ENCODE measurements around the gene RARB. TPM values are rescaled to one million over a fixed set of nuclear protein-coding genes. Genes with fewer than 3 reads are reported as not detected.

Gene RARB
- total RNA-seq, 1 donor from 2014 or later: 1.8 TPM

DNA sequence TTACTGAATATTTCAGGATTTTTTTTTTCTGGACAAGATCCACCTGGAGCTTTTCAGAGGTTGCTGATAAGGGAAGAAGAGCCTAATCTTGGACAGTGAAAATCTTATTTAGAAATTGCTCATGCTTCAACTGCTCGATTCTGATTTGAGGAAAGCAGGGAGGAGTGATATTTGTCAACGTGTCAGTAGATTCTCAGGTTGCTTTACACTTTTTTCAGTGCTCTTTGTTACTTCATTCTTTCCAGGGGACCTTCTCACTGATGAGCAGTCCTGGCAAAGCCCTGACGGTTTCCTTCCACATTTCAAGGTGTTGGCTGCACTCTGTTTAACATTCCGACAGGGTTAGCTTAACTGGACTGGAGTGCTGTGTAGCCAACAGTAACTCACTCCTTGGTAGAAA lies 24.1 kb upstream of the RARB start:
- Histone ChIP-seq H4K20me1 (ENCODE audit: low read depth) (no peaks in the 10 kb centered on the region), H3K9ac (no peak overlapping the region), H3K4me3 (no peak overlapping the region), H3K36me3 (no peaks in the 10 kb centered on the region), H3F3A (ENCODE audit: low read depth) (no peaks in the 10 kb centered on the region), H3K27me3 (no peaks in the 10 kb centered on the region), H3K9me3 (ENCODE audit: low read depth) (no peaks in the 10 kb centered on the region), H3K4me2 (no peak overlapping the region), H3K27ac (no peak overlapping the region), H2AFZ (replicated peaks) (peak overlapping the region; percentile 31), H3K4me1 (no peaks in the 10 kb centered on the region), H3K79me2 (ENCODE audit: low read depth) (no peaks in the 10 kb centered on the region)
- no peaks in the 10 kb centered on the region for H3K9me3 Mint-ChIP-seq
- no peak overlapping the region for H3K27ac Mint-ChIP-seq
- peaks cover 2% of the 10 kb centered on the region for H3K27me3 Mint-ChIP-seq (ENCODE audit: insufficient read depth, low read depth)
- H3K4me1 Mint-ChIP-seq: no peaks in the 10 kb centered on the region
- no peak for DNase-seq (ENCODE audit: low spot score)
- no peak overlapping the region for H3K4me3 Mint-ChIP-seq
- no peak for TF ChIP-seq EZH2phosphoT487 (IDR thresholded peaks at IDR 0.05)
- TF ChIP-seq EZH2 (IDR thresholded peaks at IDR 0.05): no peak
- TF ChIP-seq CTCF (IDR thresholded peaks at IDR 0.05): no peak
- H3K36me3 Mint-ChIP-seq: no peaks in the 10 kb centered on the region

DNA sequence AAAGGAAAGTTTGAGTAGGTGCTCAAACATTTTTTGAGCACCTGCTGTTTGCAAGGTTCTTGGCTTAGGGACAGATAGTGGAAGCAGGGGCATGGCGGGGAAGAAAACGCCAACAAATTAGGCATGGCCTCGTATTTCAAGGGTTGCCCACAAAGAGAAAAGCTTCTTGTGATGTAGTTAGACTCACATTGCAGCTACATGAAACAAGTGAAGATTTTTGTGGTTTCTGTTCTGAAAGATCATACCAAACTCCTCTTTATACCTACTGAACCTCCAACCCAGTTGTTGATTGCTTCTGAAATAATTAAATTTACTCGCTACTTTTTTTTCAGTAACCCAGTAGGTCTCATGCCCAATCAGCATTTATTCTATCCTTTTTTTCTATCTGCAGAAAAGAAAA lies 23.5 kb upstream of the RARB start:
- Mint-ChIP-seq H3K27me3 (ENCODE audit: insufficient read depth, low read depth) (peaks cover 2% of the 10 kb centered on the region), H3K9me3 (no peaks in the 10 kb centered on the region), H3K36me3 (no peaks in the 10 kb centered on the region), H3K27ac (no peak overlapping the region), H3K4me1 (no peaks in the 10 kb centered on the region), H3K4me3 (no peak overlapping the region)
- Histone ChIP-seq H4K20me1 (ENCODE audit: low read depth) (no peaks in the 10 kb centered on the region), H3K27ac (no peak overlapping the region), H3K36me3 (no peaks in the 10 kb centered on the region), H3K27me3 (no peaks in the 10 kb centered on the region), H3K9me3 (ENCODE audit: low read depth) (no peaks in the 10 kb centered on the region), H3K4me2 (no peak overlapping the region), H2AFZ (replicated peaks) (no peak overlapping the region), H3K4me1 (no peaks in the 10 kb centered on the region), H3K9ac (no peak overlapping the region), H3K79me2 (ENCODE audit: low read depth) (no peaks in the 10 kb centered on the region), H3K4me3 (no peak overlapping the region), H3F3A (ENCODE audit: low read depth) (no peaks in the 10 kb centered on the region)
- TF ChIP-seq CTCF (IDR thresholded peaks at IDR 0.05): no peak
- no peak for TF ChIP-seq EZH2 (IDR thresholded peaks at IDR 0.05)
- DNase-seq (ENCODE audit: low spot score): no peak

GRCh38 chr3:25405335-25405734 lies 22.7 kb upstream of the RARB start:
- Histone ChIP-seq H3F3A (ENCODE audit: low read depth) (no peaks in the 10 kb centered on the region), H3K4me2 (no peak overlapping the region), H4K20me1 (ENCODE audit: low read depth) (no peaks in the 10 kb centered on the region), H3K4me3 (no peak overlapping the region), H3K27me3 (no peaks in the 10 kb centered on the region), H3K79me2 (ENCODE audit: low read depth) (no peaks in the 10 kb centered on the region), H3K4me1 (no peaks in the 10 kb centered on the region), H3K27ac (no peak overlapping the region), H3K9me3 (ENCODE audit: low read depth) (no peaks in the 10 kb centered on the region), H3K9ac (no peak overlapping the region), H3K36me3 (no peaks in the 10 kb centered on the region), H2AFZ (replicated peaks) (no peak overlapping the region)
- Mint-ChIP-seq H3K27ac (no peak overlapping the region), H3K4me1 (no peaks in the 10 kb centered on the region), H3K4me3 (no peak overlapping the region), H3K36me3 (no peaks in the 10 kb centered on the region), H3K27me3 (ENCODE audit: insufficient read depth, low read depth) (peaks cover 2% of the 10 kb centered on the region), H3K9me3 (no peaks in the 10 kb centered on the region)
- no peak for TF ChIP-seq EZH2phosphoT487 (IDR thresholded peaks at IDR 0.05)
- no peak for TF ChIP-seq EZH2 (IDR thresholded peaks at IDR 0.05)
- no peak for TF ChIP-seq CTCF (IDR thresholded peaks at IDR 0.05)
- no peak for DNase-seq (ENCODE audit: low spot score)

DNA sequence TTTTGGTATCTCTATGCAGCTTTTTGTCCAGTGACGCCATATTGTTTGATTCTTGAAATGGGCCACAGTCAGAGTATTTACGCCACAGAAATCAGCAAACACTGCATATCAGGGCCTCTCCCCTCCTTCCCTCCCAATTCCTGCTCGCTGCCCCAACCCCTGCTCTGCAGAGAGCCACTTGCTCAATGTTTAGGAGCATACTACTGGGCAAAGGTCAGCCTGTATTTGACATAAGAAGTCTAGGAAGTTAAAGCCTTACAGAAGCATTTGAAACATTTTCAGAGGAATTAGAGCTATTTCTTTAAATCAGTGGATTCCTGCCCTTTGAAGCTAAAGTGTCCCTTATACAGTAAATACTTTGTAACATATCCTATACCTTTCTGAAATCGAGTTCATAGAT lies 17.4 kb upstream of the RARB start:
- TF ChIP-seq EZH2phosphoT487 (IDR thresholded peaks at IDR 0.05): no peak
- TF ChIP-seq CTCF (IDR thresholded peaks at IDR 0.05): no peak
- TF ChIP-seq EZH2 (IDR thresholded peaks at IDR 0.05): no peak
- no peaks in the 10 kb centered on the region for H3F3A ChIP-seq (ENCODE audit: low read depth)
- H3K36me3 Mint-ChIP-seq: no peaks in the 10 kb centered on the region

More for the DNA sequence above, 17.4 kb upstream of the RARB start:
- no peak for DNase-seq (ENCODE audit: low spot score)
- peaks cover 11% of the 10 kb centered on the region for H3K9me3 Mint-ChIP-seq
- Histone ChIP-seq H3K9ac (no peak overlapping the region), H3K27ac (no peak overlapping the region), H3K27me3 (no peaks in the 10 kb centered on the region), H3K36me3 (no peaks in the 10 kb centered on the region), H3K9me3 (ENCODE audit: low read depth) (no peaks in the 10 kb centered on the region), H3K4me3 (no peak overlapping the region), H2AFZ (replicated peaks) (no peak overlapping the region), H3K4me2 (no peak overlapping the region), H3K4me1 (no peaks in the 10 kb centered on the region), H4K20me1 (ENCODE audit: low read depth) (no peaks in the 10 kb centered on the region), H3K79me2 (ENCODE audit: low read depth) (no peaks in the 10 kb centered on the region)
- peaks cover 2% of the 10 kb centered on the region for H3K27me3 Mint-ChIP-seq (ENCODE audit: insufficient read depth, low read depth)
- H3K4me1 Mint-ChIP-seq: no peaks in the 10 kb centered on the region
- no peak overlapping the region for H3K27ac Mint-ChIP-seq
- H3K4me3 Mint-ChIP-seq: no peak overlapping the region
